Brain microvascular endothelial cell (primary cell): ENCODE measurements around the gene ZNF467.

Source experiments
- DNase-seq: peaks from one replicate; pipeline ENCODE4 v3.0.0-alpha.2; 2020
- H3K27ac ChIP-seq: fragments of 250-450 bp; sonication (Bioruptor Pico); 2 replicates; pipeline ENCODE4 v1.5.1; 2020; ENCODE audit warnings: mild to moderate bottlenecking, moderate library complexity
- H3K27me3 ChIP-seq: fragments of 250-450 bp; sonication (Bioruptor Pico); replicated peaks from 2 replicates; pipeline ENCODE4 v1.5.1; 2020; ENCODE audit warnings: mild to moderate bottlenecking
- H3K36me3 ChIP-seq: fragments of 250-450 bp; sonication (Bioruptor Pico); replicated peaks from 2 replicates; pipeline ENCODE4 v1.5.1; 2020; ENCODE audit warnings: mild to moderate bottlenecking
- H3K4me3 ChIP-seq: 2 replicates; pipeline ENCODE4 v1.5.1; 2011; ENCODE audit warnings: low read depth, mild to moderate bottlenecking, control low read depth, low read length, moderate library complexity
- in situ Hi-C: cut with HindIII; loops from 2 replicates; pipeline ENCODE4 v1.10.0; 2017; ENCODE audit warnings: low sequenced_read_pairs, low pct_ligation_motif_present
- TF ChIP-seq, protein P1 (sequence below): IDR thresholded peaks from 2 replicates; pipeline ENCODE4 v1.5.1; 2011; ENCODE audit warnings: low read depth, mild to moderate bottlenecking, moderate library complexity, low read length, control low read depth, inconsistent platforms; ENCODE audit errors: missing control alignments

The ZNF467 gene

DNA sequence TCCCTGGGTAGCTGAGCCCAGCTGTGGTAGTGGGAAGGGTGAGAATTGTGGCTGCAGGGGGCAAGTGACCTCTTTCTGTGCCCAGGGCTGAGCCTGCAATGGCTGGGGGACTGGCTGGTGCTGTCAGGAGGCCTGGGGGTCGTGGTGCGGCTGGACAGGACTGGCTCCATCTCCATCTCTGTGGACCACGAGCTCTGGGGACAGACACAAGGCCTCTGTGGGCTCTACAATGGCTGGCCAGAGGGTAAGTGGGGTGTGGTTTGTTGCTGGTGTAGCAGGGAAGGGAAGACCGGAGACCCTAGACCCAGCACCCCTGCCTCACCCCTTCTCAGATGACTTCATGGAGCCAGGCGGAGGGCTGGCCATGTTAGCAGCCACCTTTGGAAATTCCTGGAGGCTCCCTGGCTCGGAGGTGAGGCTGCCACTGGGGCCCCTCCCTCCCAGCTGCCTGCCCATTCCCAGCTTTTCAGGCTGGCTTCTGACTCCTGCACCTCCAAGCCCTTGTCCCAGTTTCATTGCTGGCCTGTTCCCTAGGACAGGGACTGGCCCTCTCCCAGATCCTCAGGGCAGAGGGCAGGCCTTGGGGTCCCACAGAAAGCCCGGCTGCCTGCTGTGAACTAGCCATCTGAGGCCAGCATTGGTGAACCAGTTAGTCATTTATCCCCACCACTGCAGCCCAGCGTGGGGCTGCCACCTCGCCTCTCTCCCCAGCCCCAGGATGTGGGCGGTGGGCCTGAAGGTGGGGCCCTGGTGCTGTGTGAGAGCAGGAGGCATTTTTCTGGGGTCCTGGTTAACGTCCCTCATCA lies 5.5 kb upstream of the ZNF467 start:
- no peak for DNase-seq
- peaks cover 6% of the 10 kb centered on the region for H3K27me3 ChIP-seq
- TF ChIP-seq, protein P1, sequence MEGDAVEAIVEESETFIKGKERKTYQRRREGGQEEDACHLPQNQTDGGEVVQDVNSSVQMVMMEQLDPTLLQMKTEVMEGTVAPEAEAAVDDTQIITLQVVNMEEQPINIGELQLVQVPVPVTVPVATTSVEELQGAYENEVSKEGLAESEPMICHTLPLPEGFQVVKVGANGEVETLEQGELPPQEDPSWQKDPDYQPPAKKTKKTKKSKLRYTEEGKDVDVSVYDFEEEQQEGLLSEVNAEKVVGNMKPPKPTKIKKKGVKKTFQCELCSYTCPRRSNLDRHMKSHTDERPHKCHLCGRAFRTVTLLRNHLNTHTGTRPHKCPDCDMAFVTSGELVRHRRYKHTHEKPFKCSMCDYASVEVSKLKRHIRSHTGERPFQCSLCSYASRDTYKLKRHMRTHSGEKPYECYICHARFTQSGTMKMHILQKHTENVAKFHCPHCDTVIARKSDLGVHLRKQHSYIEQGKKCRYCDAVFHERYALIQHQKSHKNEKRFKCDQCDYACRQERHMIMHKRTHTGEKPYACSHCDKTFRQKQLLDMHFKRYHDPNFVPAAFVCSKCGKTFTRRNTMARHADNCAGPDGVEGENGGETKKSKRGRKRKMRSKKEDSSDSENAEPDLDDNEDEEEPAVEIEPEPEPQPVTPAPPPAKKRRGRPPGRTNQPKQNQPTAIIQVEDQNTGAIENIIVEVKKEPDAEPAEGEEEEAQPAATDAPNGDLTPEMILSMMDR = no peak
- no peaks in the 10 kb centered on the region for H3K36me3 ChIP-seq
- H3K27ac ChIP-seq = no peak overlapping the region
- no peak overlapping the region for H3K4me3 ChIP-seq
- in situ Hi-C loops = no loop called here

- H3K27ac ChIP-seq = no peak overlapping the region
- in situ Hi-C loops = no loop called here
- no peak for DNase-seq
- peaks cover 9% of the 10 kb centered on the region for H3K27me3 ChIP-seq
- no peak overlapping the region for H3K4me3 ChIP-seq
- TF ChIP-seq, protein P1 = no peak
- no peaks in the 10 kb centered on the region for H3K36me3 ChIP-seq
Observed at GRCh38 chr7:149778327-149778637, 4.9 kb upstream of the ZNF467 start.

GRCh38 chr7:149777551-149778326 lies 4.4 kb upstream of the ZNF467 start:
- no peak for DNase-seq
- in situ Hi-C loops = no loop called here
- H3K27me3 ChIP-seq = peaks cover 12% of the 10 kb centered on the region
- TF ChIP-seq, protein P1 = no peak
- no peak overlapping the region for H3K27ac ChIP-seq
- H3K4me3 ChIP-seq = no peak overlapping the region
- H3K36me3 ChIP-seq = no peaks in the 10 kb centered on the region

- TF ChIP-seq, protein P1 = no peak
- H3K27me3 ChIP-seq = peaks cover 12% of the 10 kb centered on the region
- H3K27ac ChIP-seq = no peak overlapping the region
- H3K4me3 ChIP-seq = no peak overlapping the region
- H3K36me3 ChIP-seq = no peaks in the 10 kb centered on the region
- in situ Hi-C loops = no loop called here
- DNase-seq = no peak
Observed at GRCh38 chr7:149776848-149777407, 3.5 kb upstream of the ZNF467 start.

DNA sequence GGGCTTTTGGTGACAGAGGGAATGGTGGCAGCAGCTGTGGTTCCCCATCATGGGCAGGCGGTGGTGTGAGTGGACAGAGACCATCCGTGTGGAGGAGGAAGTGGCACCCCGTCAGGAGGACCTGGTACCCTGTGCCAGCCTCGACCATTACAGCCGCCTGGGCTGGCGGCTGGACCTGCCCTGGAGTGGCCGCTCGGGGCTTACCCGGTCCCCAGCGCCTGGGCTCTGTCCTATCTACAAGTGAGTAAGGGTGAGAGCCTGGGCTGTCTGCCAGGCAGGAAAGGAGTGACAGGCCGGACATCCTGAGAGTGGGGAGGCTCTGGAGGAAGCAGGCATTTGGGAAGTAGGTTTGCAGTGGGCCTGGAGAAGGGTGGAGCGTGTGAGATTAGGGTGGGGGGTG lies 2.9 kb upstream of the ZNF467 start:
- TF ChIP-seq, protein P1 = no peak
- in situ Hi-C loops = no loop called here
- H3K27ac ChIP-seq = no peak overlapping the region

More for the DNA sequence above, 2.9 kb upstream of the ZNF467 start:
- Histone ChIP-seq H3K36me3 (no peaks in the 10 kb centered on the region), H3K4me3 (no peak overlapping the region), H3K27me3 (peaks cover 12% of the 10 kb centered on the region)
- DNase-seq = peak; percentile 29
